Body of pancreas (tissue), 4 donors: ENCODE measurements around the gene CNTNAP2. TPM values are rescaled to one million over a fixed set of nuclear protein-coding genes. Genes with fewer than 3 reads are reported as not detected.
A peak's percentile ranks its signal among the peaks of the same experiment; 100 is the strongest.

Experiments used
- ATAC-seq: fragments of 150-250 bp; one replicate; pipeline ENCODE4 v1.9.1; 2016
- DNase-seq, 4 donors: peaks; one replicate each; pipeline ENCODE4 v3.0.0-alpha.2; 2019
- H3K27ac ChIP-seq, 4 donors: fragments of 200-600 bp; sonication (generic); 1 replicate in 3 of 4; 2 replicates in 1 of 4; pipeline versions ENCODE4 v1.5.1 to v1.6.1; 2016 to 2019; ENCODE audit warnings: mild to moderate bottlenecking in 1 of 4, mixed read lengths in 1 of 4, moderate library complexity in 1 of 4
- H3K27me3 ChIP-seq, 2 donors: fragments of 200-600 bp; sonication (generic); one replicate each; pipeline ENCODE4 v1.6.0; 2016; ENCODE audit warnings: mild to moderate bottlenecking in 1 of 2
- H3K36me3 ChIP-seq, 2 donors: fragments of 200-600 bp; sonication (generic); replicated peaks in 1 of 2; 2 replicates each; pipeline ENCODE4 v1.5.1; 2016; ENCODE audit warnings: low read depth in 2 of 2; ENCODE audit not compliant: insufficient read depth in 1 of 2
- H3K4me1 ChIP-seq: fragments of 200-600 bp; sonication (generic); one replicate; pipeline ENCODE4 v1.6.0; 2016
- H3K4me3 ChIP-seq, 2 donors: fragments of 200-600 bp; sonication (generic); 1 replicate in 1 of 2; 2 replicates in 1 of 2; pipeline ENCODE4 v1.5.1; 2016 to 2019
- H3K9me3 ChIP-seq, 3 donors: fragments of 200-600 bp; sonication (generic); 1 replicate in 2 of 3; 2 replicates in 1 of 3; pipeline ENCODE4 v1.5.1; 2016
- POLR2A ChIP-seq, 3 donors: fragments of 450-650 bp; IDR thresholded peaks; one replicate each; pipeline ENCODE4 v1.6.1; 2016; ENCODE audit warnings: antibody characterized with exemption in 3 of 3, mild to moderate bottlenecking in 2 of 3
- WGBS, 2 donors: methylation state at CpG; one replicate each; pipeline ENCODE4 v1.1.5; 2017; 5-methylcytosine and 5-hydroxymethylcytosine counted together
- intact Hi-C: fragments of 100-400 bp; cut with DNase I; formaldehyde crosslinking; loops from one replicate; pipeline ENCODE4 v1.15.1; 2023
- total RNA-seq, 2 donors: library from RNA; depleted of rRNA; stranded (reverse); fragments of >200 nt; gene quantifications; one replicate each; pipeline ENCODE4 v1.1.0, GENCODE V29; 2016
- TF ChIP-seq, protein P1 (sequence below), 7 experiments: fragments of 450-650 bp in 4 of 7; fragments of 200-600 bp in 3 of 7; sonication (generic) in 3 of 7; IDR thresholded peaks; one replicate each; pipeline ENCODE4 v1.5.1; 2016 to 2019; ENCODE audit warnings: antibody characterized with exemption in 7 of 7

CNTNAP2 gene
- total RNA-seq, 2 donors from 2014 or later, result 1.0 TPM; not detected in 1

DNA sequence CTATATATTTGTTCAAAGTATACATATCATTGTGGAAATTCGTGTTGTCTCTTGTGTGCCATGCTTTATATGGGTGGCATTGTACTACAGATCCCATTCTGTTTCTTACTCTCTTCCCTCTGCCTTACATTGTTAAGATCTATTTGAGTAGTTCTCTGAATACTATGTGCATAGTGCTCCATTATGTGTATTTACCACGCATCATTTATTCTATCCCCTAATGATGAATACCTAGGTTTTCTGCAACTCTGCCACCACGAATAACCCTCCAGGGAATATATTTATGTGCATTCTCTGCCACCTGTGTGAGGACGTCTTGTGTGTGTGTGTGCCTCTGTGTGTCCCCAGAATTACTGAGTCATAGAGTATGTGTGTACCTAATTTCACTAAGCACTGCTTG, 2042.7 kb downstream of the CNTNAP2 start:
- DNase-seq (no peak), ATAC-seq (no peak)
- no peaks in the 10 kb centered on the region for H3K9me3 ChIP-seq
- TF ChIP-seq POLR2A (IDR thresholded peaks at IDR 0.05), result no peak
- H3K4me1 ChIP-seq, result peaks cover 17% of the 10 kb centered on the region
- 78 to 84% methylated on average over 4 of the region's 4 CpGs for WGBS, 2 donors
- intact Hi-C loops, result no loop called here
- no peaks in the 10 kb centered on the region for H3K27me3 ChIP-seq
- no peak overlapping the region for H3K27ac ChIP-seq
- H3K4me3 ChIP-seq, result no peak overlapping the region
- H3K36me3 ChIP-seq, result no peaks in the 10 kb centered on the region

DNA sequence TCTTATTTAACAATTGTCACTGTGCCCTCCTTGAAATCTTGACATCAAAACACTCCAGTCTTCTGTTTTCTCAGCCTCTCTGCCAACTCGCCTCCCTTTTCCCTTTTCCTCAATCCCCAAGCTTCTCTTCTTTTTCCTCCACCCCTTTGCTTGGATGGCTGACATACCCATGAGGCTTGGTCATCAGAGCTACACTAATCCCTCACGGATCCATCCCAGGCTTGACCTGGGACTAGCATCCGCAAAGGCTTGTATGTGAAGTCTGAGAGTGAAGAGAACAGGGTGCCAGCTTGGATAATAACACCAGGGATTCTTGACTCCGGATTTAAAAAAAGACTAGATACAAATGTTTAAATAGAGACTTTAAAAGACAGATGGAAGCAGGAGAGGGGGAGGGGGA, 2045.2 kb downstream of the CNTNAP2 start:
- no peak for DNase-seq
- no peaks in the 10 kb centered on the region for H3K36me3 ChIP-seq
- no peak overlapping the region for H3K27ac ChIP-seq
- TF ChIP-seq, protein P1, sequence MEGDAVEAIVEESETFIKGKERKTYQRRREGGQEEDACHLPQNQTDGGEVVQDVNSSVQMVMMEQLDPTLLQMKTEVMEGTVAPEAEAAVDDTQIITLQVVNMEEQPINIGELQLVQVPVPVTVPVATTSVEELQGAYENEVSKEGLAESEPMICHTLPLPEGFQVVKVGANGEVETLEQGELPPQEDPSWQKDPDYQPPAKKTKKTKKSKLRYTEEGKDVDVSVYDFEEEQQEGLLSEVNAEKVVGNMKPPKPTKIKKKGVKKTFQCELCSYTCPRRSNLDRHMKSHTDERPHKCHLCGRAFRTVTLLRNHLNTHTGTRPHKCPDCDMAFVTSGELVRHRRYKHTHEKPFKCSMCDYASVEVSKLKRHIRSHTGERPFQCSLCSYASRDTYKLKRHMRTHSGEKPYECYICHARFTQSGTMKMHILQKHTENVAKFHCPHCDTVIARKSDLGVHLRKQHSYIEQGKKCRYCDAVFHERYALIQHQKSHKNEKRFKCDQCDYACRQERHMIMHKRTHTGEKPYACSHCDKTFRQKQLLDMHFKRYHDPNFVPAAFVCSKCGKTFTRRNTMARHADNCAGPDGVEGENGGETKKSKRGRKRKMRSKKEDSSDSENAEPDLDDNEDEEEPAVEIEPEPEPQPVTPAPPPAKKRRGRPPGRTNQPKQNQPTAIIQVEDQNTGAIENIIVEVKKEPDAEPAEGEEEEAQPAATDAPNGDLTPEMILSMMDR (IDR thresholded peaks at IDR 0.05), result no peak
- intact Hi-C loops, result no loop called here
- ATAC-seq, result no peak
- H3K4me3 ChIP-seq, result no peak overlapping the region
- 81 to 90% methylated on average over 4 of the region's 4 CpGs for WGBS, 2 donors
- H3K9me3 ChIP-seq, result no peaks in the 10 kb centered on the region
- H3K4me1 ChIP-seq, result peaks cover 12% of the 10 kb centered on the region
- H3K27me3 ChIP-seq, result no peaks in the 10 kb centered on the region

DNA sequence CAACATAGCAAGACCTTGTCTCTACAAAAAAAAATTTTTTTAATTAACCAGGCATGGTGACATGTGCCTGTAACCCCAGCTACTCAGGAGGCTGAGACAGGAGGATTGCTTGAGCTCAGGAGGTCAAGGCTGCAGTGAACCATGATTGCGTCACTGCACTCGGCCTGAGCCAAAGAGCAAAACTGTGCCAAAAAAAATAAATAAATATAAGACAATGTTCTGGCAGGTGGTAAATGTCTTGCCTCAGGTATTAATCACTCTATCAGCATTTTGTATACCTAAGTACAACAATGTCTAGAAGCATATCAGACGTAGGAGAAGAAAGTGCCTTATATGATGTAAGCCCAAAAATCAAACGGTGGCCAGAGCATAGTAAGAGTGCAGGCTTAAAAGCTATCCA, 2046.2 kb downstream of the CNTNAP2 start:
- no peaks in the 10 kb centered on the region for H3K9me3 ChIP-seq
- H3K27me3 ChIP-seq, result no peaks in the 10 kb centered on the region
- no peaks in the 10 kb centered on the region for H3K36me3 ChIP-seq
- H3K4me1 ChIP-seq, result peaks cover 12% of the 10 kb centered on the region
- H3K27ac ChIP-seq, result no peak overlapping the region
- ATAC-seq (peak; percentile 63), DNase-seq (peak; percentile 19 to 31 (median 23))
- TF ChIP-seq, protein P1 (IDR thresholded peaks at IDR 0.05), result no peak
- TF ChIP-seq POLR2A (IDR thresholded peaks at IDR 0.05), result no peak
- WGBS, 2 donors, result 14 to 23% methylated on average over 4 of the region's 4 CpGs
- intact Hi-C loops, result no loop called here
- no peak overlapping the region for H3K4me3 ChIP-seq

DNA sequence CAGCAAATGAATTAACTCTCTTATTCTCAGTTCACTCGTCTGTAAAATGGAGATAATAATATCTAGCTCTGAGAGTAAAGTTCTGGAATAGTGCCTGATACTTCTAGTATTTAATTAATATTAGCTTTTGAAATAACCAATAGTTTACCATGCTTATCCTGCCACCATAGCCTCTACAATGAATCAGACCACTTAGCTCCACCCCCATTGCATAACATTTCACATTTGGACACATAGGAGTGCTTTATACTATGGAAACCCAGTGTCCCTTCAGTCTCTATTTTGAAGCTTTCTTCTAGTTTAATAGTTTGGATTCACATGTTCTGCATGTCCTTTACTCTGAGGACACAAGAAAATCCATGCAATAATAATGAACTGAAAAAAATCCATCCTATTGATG, 2046.6 kb downstream of the CNTNAP2 start:
- 12 to 21% methylated on average over 1 of the region's 1 CpG for WGBS, 2 donors
- DNase-seq (no peak), ATAC-seq (no peak)
- intact Hi-C loops, result no loop called here
- Histone ChIP-seq H3K4me1 (peaks cover 12% of the 10 kb centered on the region), H3K27me3 (no peaks in the 10 kb centered on the region), H3K36me3 (no peaks in the 10 kb centered on the region), H3K4me3 (no peak overlapping the region), H3K9me3 (no peaks in the 10 kb centered on the region), H3K27ac (no peak overlapping the region)
- TF ChIP-seq, protein P1 (IDR thresholded peaks at IDR 0.05), result no peak
- TF ChIP-seq POLR2A (IDR thresholded peaks at IDR 0.05), result no peak

DNA sequence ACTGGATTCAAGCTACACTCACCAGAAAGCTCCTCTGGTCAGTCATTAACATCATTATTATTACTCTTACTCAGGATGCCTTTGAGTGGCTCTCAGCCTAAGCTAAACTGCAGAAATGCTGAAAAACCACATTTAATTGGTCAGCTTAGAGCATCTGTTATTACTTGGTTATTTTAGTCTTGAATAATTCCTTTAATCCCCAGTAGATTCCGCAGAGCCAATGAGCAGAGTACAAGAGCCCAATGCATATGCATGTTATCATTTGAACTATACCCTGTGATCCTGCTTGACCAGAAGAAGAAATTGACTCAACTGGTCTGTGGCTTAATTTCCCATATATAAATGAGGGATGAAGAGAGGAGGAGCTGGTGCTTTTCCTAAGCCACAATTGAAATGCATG, 2056.3 kb downstream of the CNTNAP2 start:
- intact Hi-C loops, result no loop called here
- no peaks in the 10 kb centered on the region for H3K4me1 ChIP-seq
- no peak overlapping the region for H3K27ac ChIP-seq
- H3K9me3 ChIP-seq, result no peaks in the 10 kb centered on the region
- ATAC-seq (no peak), DNase-seq (no peak)
- TF ChIP-seq, protein P1 (IDR thresholded peaks at IDR 0.05), result no peak
- TF ChIP-seq POLR2A (IDR thresholded peaks at IDR 0.05), result no peak
- no peaks in the 10 kb centered on the region for H3K27me3 ChIP-seq
- no peak overlapping the region for H3K4me3 ChIP-seq
- WGBS, 2 donors, result 91 to 96% methylated on average over 1 of the region's 1 CpG
- H3K36me3 ChIP-seq, result no peaks in the 10 kb centered on the region
